Measurements from ENCODE around the gene TRAPPC10.

DNA sequence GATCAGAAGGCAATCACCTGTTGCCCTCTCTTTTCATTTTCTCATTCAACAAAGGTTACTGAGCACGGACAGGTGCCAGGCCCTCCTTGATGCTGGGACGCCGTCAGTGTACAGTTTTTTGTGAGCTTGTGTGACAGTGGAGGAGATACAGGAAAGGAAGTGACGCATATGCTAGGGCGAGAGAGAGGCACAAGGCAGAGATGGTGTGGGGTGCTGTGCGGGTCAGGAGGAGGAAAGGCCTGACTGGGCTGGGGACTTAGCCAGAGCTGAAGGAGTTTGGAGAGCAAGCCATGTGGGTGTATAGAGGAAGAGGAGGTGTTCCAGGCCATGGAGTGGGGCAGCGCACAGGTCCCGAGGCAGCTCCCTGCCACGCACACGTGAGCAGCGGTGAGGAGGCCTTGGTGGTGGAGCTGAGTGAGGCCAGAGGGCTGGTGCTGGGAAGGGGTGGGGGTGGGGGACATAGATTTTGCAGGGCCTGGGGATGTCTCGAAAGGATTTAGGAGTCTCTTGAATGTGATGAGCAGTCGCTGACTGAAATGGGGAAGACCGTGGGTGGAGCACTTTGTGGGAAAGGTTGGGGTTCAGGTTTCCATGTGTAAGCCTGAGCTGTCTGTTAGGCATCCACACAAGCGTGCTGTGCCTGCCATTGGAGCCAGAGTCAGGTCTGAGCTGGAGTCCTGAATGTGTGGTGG, 46.0 kb downstream of the TRAPPC10 start:
- TF ChIP-seq POLR2A (IDR thresholded peaks at IDR 0.05) (no peak), CTCF (IDR thresholded peaks at IDR 0.05) (no peak)
